ENCODE data around the gene ESRRG.

The ESRRG gene

GRCh38 chr1:216627252-216627651 is 96.0 kb downstream of the ESRRG start:
- no peak for DNase-seq

- DNase-seq = no peak
Observed at GRCh38 chr1:216626394-216627067, 96.7 kb downstream of the ESRRG start.

- DNase-seq = no peak
Observed at GRCh38 chr1:216621536-216621935, 101.7 kb downstream of the ESRRG start.

GRCh38 chr1:216617081-216617875 is 106.0 kb downstream of the ESRRG start:
- DNase-seq = no peak

GRCh38 chr1:216616425-216616824 is 106.8 kb downstream of the ESRRG start:
- DNase-seq = peak in 1 of 2 experiments; percentile 19

- DNase-seq = no peak
Observed at GRCh38 chr1:216614011-216614934, 109.0 kb downstream of the ESRRG start.

GRCh38 chr1:216612291-216612690 is 110.9 kb downstream of the ESRRG start:
- DNase-seq = no peak

GRCh38 chr1:216607067-216607697 is 116.0 kb downstream of the ESRRG start:
- no peak for DNase-seq

- peak in 1 of 2 experiments; percentile 22 for DNase-seq
Observed at GRCh38 chr1:216606047-216606637, 117.1 kb downstream of the ESRRG start.

GRCh38 chr1:216604771-216605170 is 118.5 kb downstream of the ESRRG start:
- DNase-seq = peak; percentile 29 to 58

- DNase-seq = peak; percentile 81 to 90
Observed at GRCh38 chr1:216600730-216601609, 122.3 kb downstream of the ESRRG start.

- no peak for DNase-seq
Observed at GRCh38 chr1:216599851-216600250, 123.4 kb downstream of the ESRRG start.

- DNase-seq = no peak
Observed at GRCh38 chr1:216598448-216598847, 124.8 kb downstream of the ESRRG start.

- DNase-seq = no peak
Observed at GRCh38 chr1:216596281-216596862, 126.9 kb downstream of the ESRRG start.

- DNase-seq = no peak
Observed at GRCh38 chr1:216587715-216588114, 135.5 kb downstream of the ESRRG start.

- DNase-seq = no peak
Observed at GRCh38 chr1:216582151-216582550, 141.1 kb downstream of the ESRRG start.

- DNase-seq = peak; percentile 25 to 54
Observed at GRCh38 chr1:216580538-216581057, 142.6 kb downstream of the ESRRG start.

- no peak for DNase-seq
Observed at GRCh38 chr1:216576234-216576937, 146.8 kb downstream of the ESRRG start.

GRCh38 chr1:216566641-216567205 is 156.5 kb downstream of the ESRRG start:
- peak; percentile 1 to 32 for DNase-seq

- no peak for DNase-seq
Observed at GRCh38 chr1:216563087-216563486, 160.1 kb downstream of the ESRRG start.
